Lower lobe of right lung (tissue), 2 donors: Measurements from ENCODE around the gene PYGO1. TPM values are rescaled to one million over a fixed set of nuclear protein-coding genes. Genes with fewer than 3 reads are reported as not detected.
A peak's percentile ranks its signal among the peaks of the same experiment; 100 is the strongest.

Experiments
- ATAC-seq, 2 donors: fragments of 200-7000 bp; cut with Tn5 transposase; one replicate each; pipeline ENCODE4 v1.9.1; 2020 to 2022; ENCODE audit warnings: mild to moderate bottlenecking in 2 of 2, moderate library complexity in 2 of 2
- DNase-seq: peaks from one replicate; pipeline ENCODE4 v3.0.0-alpha.2; 2020
- H3K27ac ChIP-seq: fragments of 200-600 bp; one replicate; pipeline ENCODE4 v1.8.0; 2022
- H3K27me3 ChIP-seq: fragments of 200-600 bp; one replicate; pipeline ENCODE4 v1.8.0; 2022; ENCODE audit warnings: low read depth
- H3K36me3 ChIP-seq: fragments of 200-600 bp; one replicate; pipeline ENCODE4 v1.8.0; 2022; ENCODE audit warnings: mild to moderate bottlenecking
- H3K4me1 ChIP-seq: fragments of 200-600 bp; one replicate; pipeline ENCODE4 v1.8.0; 2022
- H3K4me3 ChIP-seq: fragments of 200-600 bp; one replicate; pipeline ENCODE4 v1.8.0; 2022; ENCODE audit warnings: mild to moderate bottlenecking
- H3K9me3 ChIP-seq: fragments of 200-600 bp; one replicate; pipeline ENCODE4 v1.8.0; 2022
- intact Hi-C: fragments of 100-400 bp; cut with DNase I; formaldehyde crosslinking; loops from one replicate; pipeline ENCODE4 v1.11.0; 2022
- total RNA-seq: library from RNA; stranded (reverse); fragmentation: NEBNext Ultra II Directional; extraction: Animal tissue kit (Norgen Biotek cat#: 25700); gene quantifications from one replicate; pipeline ENCODE4 v1.2.1, GENCODE V29; 2021
- TF ChIP-seq, protein P1 (sequence below): fragments of 200-600 bp; IDR thresholded peaks from one replicate; pipeline ENCODE4 v1.8.0; 2022; ENCODE audit warnings: antibody characterized with exemption, mild to moderate bottlenecking
- donor health status: DM: no; HTN: yes; CAD: no; lungs with severe emphysema.

The PYGO1 gene
- total RNA-seq, 1 donor from 2014 or later = 8.7 TPM

DNA sequence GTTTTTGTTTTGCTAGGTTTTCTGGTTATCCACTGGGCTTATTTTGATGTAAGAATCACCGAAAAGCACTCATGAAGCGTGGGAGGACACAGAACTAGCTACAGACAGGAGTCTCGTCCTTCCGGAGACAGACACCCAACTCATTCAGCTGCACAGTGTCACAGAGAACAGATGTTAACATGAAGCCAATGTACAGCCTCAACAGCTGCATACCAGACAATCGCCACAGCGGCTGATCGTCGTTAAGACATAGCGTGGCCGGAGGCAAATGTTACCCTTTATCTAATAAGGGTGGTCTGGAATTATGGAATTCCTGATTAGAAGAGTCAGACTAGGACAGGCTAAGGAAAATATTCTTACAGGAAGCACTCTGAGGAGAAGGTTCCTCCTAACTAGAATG lies 1.1 kb upstream of the PYGO1 start:
- DNase-seq = no peak
- no peaks in the 10 kb centered on the region for H3K9me3 ChIP-seq
- intact Hi-C loops = no loop called here
- no peak overlapping the region for H3K27ac ChIP-seq
- H3K36me3 ChIP-seq = no peaks in the 10 kb centered on the region
- no peak overlapping the region for H3K4me3 ChIP-seq
- no peaks in the 10 kb centered on the region for H3K4me1 ChIP-seq
- TF ChIP-seq, protein P1, sequence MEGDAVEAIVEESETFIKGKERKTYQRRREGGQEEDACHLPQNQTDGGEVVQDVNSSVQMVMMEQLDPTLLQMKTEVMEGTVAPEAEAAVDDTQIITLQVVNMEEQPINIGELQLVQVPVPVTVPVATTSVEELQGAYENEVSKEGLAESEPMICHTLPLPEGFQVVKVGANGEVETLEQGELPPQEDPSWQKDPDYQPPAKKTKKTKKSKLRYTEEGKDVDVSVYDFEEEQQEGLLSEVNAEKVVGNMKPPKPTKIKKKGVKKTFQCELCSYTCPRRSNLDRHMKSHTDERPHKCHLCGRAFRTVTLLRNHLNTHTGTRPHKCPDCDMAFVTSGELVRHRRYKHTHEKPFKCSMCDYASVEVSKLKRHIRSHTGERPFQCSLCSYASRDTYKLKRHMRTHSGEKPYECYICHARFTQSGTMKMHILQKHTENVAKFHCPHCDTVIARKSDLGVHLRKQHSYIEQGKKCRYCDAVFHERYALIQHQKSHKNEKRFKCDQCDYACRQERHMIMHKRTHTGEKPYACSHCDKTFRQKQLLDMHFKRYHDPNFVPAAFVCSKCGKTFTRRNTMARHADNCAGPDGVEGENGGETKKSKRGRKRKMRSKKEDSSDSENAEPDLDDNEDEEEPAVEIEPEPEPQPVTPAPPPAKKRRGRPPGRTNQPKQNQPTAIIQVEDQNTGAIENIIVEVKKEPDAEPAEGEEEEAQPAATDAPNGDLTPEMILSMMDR = no peak
- no peak for ATAC-seq
- peaks cover 17% of the 10 kb centered on the region for H3K27me3 ChIP-seq

DNA sequence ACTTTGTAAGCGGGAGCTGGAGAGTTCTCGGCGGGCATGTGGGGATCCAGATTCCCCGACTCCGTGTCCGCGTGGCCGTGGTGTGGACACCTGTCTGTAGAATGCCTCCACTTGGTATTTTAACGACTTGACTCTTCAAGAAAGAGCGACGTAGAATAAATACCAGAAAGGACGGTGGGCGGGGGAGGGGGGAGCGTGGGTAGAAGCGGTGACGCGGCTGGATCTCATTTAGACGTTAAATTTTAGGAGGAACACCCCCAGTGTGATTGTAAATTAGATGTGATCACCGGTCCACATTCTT lies 620 bp upstream of the PYGO1 start:
- intact Hi-C loops = no loop called here

DNA sequence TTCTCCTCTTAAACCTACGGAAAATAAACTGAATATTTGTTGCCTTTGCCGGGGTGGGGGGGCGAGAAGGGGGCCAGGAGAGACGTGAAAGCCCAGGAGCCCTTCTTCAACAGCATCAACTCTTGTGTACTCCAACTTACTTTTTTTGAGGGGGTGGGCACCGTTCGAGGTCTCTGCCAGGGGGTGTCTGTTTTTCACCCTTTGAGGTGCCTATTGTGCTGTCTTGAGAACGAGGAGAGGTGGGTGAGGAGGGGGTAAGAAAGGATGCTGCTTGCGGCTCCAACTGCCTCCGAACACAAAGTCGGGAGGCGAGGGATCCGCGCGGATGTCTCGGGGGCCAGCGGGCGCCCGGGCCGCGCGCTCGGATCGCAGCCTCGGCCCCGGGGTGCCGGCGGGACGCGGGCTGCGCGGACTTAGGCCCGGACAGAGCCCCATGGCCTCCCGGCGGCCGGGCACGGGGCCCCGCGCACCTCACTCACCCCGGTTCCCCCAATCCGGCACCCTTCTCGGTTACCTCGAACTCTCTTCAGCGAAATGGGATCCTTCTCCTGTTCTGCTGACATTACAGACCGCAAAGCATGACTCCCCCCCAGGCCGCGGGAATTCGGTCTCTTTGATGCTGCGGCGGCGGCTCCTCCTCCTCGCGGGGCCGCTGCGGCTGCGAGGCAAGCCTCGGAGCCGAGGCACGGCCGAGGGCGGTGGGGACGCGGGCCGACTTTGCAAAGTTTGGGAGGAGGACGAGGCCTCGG lies 650 bp downstream of the PYGO1 start:
- TF ChIP-seq, protein P1 = no peak
- ATAC-seq (peak; percentile 56 to 61), DNase-seq (peak; percentile 55)
- Histone ChIP-seq H3K27ac (peak overlapping the region; percentile 71), H3K4me3 (peak overlapping the region; percentile 63), H3K9me3 (no peaks in the 10 kb centered on the region), H3K27me3 (peaks cover 22% of the 10 kb centered on the region), H3K4me1 (no peaks in the 10 kb centered on the region), H3K36me3 (no peaks in the 10 kb centered on the region)
- intact Hi-C loops = no loop called here

More for the DNA sequence above, 620 bp upstream of the PYGO1 start:
- H3K4me1 ChIP-seq = no peaks in the 10 kb centered on the region
- peaks cover 22% of the 10 kb centered on the region for H3K27me3 ChIP-seq
- H3K36me3 ChIP-seq = no peaks in the 10 kb centered on the region
- DNase-seq (no peak), ATAC-seq (peak in 1 of 2 donors; percentile 24)
- peak overlapping the region; percentile 64 for H3K27ac ChIP-seq
- peak overlapping the region; percentile 63 for H3K4me3 ChIP-seq
- H3K9me3 ChIP-seq = no peaks in the 10 kb centered on the region
- TF ChIP-seq, protein P1 = no peak

DNA sequence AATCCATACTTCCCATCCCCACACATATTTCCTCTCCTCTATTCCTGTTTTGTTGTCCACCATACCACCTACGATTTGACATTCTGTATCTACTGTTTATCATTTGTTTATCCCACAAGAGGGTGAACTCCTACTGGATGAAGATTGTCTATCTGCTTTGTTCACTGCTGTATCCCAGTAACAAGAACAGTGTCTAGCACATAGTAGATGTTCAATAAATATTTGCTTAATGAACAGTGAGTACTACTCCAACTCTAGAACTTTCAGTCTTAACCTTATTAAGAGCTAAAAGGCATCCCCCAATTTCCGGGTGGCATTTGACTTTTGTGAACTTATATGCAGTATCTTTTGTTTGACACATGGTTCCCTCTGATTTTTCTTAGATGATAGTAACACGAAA lies 1.3 kb downstream of the PYGO1 start:
- no peak overlapping the region for H3K27ac ChIP-seq
- H3K4me1 ChIP-seq = no peaks in the 10 kb centered on the region
- TF ChIP-seq, protein P1 = no peak
- intact Hi-C loops = no loop called here
- H3K36me3 ChIP-seq = no peaks in the 10 kb centered on the region
- peaks cover 22% of the 10 kb centered on the region for H3K27me3 ChIP-seq
- ATAC-seq = peak in 1 of 2 donors; percentile 33
- H3K9me3 ChIP-seq = no peaks in the 10 kb centered on the region
- DNase-seq = no peak
- H3K4me3 ChIP-seq = peak overlapping the region; percentile 63

DNA sequence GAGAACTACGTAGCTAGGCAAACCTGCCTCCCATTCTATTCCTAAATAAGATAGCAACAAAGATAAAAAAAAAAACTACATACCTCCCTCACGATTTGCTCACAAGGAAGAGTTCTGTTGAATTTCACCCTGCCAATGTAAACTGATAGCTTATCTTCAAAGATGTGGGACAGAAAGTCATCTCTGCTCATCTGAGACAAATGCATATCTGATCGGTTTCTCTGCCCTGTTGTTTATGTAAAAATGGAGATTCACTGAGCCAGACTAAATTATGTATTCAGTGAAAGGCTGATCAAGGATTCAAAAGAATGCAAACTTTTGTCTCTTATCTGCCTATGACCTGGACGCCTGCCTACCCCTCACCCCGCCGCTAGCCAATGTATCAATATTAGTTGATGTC lies 11.2 kb downstream of the PYGO1 start:
- intact Hi-C loops = no loop called here
- no peaks in the 10 kb centered on the region for H3K27me3 ChIP-seq
- TF ChIP-seq, protein P1 = no peak
- H3K4me1 ChIP-seq = no peaks in the 10 kb centered on the region
- no peak overlapping the region for H3K27ac ChIP-seq
- no peak for DNase-seq
- no peaks in the 10 kb centered on the region for H3K9me3 ChIP-seq
- no peak for ATAC-seq
- no peak overlapping the region for H3K4me3 ChIP-seq
- no peaks in the 10 kb centered on the region for H3K36me3 ChIP-seq
